ENCODE data around the gene NOC4L. TPM values are rescaled to one million over a fixed set of nuclear protein-coding genes. Genes with fewer than 3 reads are reported as not detected.
A peak's percentile ranks its signal among the peaks of the same experiment; 100 is the strongest.

NOC4L gene
- total RNA-seq, 1 donor from 2014 or later: 15.8 TPM

- Histone ChIP-seq H3K9me3 (no peaks in the 10 kb centered on the region), H3K27ac (peak overlapping the region; percentile 92), H3K36me3 (peaks cover 47% of the 10 kb centered on the region), H3K27me3 (ENCODE audit: low read depth) (no peaks in the 10 kb centered on the region), H3K4me1 (peaks cover 27% of the 10 kb centered on the region), H3K4me3 (peak overlapping the region; percentile 88)
- TF ChIP-seq, protein P1, sequence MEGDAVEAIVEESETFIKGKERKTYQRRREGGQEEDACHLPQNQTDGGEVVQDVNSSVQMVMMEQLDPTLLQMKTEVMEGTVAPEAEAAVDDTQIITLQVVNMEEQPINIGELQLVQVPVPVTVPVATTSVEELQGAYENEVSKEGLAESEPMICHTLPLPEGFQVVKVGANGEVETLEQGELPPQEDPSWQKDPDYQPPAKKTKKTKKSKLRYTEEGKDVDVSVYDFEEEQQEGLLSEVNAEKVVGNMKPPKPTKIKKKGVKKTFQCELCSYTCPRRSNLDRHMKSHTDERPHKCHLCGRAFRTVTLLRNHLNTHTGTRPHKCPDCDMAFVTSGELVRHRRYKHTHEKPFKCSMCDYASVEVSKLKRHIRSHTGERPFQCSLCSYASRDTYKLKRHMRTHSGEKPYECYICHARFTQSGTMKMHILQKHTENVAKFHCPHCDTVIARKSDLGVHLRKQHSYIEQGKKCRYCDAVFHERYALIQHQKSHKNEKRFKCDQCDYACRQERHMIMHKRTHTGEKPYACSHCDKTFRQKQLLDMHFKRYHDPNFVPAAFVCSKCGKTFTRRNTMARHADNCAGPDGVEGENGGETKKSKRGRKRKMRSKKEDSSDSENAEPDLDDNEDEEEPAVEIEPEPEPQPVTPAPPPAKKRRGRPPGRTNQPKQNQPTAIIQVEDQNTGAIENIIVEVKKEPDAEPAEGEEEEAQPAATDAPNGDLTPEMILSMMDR (IDR thresholded peaks at IDR 0.05): no peak
- no peak for ATAC-seq
- DNase-seq: no peak
- intact Hi-C loops (cut with DNase I): no loop called here
Measured at GRCh38 chr12:132142679-132143335, 1.4 kb upstream of the NOC4L start.

- Histone ChIP-seq H3K36me3 (peaks cover 46% of the 10 kb centered on the region), H3K4me1 (peaks cover 27% of the 10 kb centered on the region), H3K27me3 (ENCODE audit: low read depth) (no peaks in the 10 kb centered on the region), H3K27ac (peak overlapping the region; percentile 92), H3K9me3 (no peaks in the 10 kb centered on the region), H3K4me3 (peak overlapping the region; percentile 88)
- DNase-seq: no peak
- intact Hi-C loops (cut with DNase I): no loop called here
- TF ChIP-seq, protein P1 (IDR thresholded peaks at IDR 0.05): no peak
- ATAC-seq: peak in 1 of 2 donors; percentile 2
Measured at GRCh38 chr12:132143336-132144071, 753 bp upstream of the NOC4L start.

- peak overlapping the region; percentile 92 for H3K27ac ChIP-seq
- no peak for DNase-seq
- no peak for ATAC-seq
- TF ChIP-seq, protein P1 (IDR thresholded peaks at IDR 0.05): no peak
- H3K36me3 ChIP-seq: peaks cover 34% of the 10 kb centered on the region
- H3K4me1 ChIP-seq: peaks cover 27% of the 10 kb centered on the region
- no peaks in the 10 kb centered on the region for H3K9me3 ChIP-seq
- H3K27me3 ChIP-seq (ENCODE audit: low read depth): no peaks in the 10 kb centered on the region
- peak overlapping the region; percentile 88 for H3K4me3 ChIP-seq
- intact Hi-C loops (cut with DNase I): no loop called here
Measured at GRCh38 chr12:132144810-132145168, 532 bp downstream of the NOC4L start.

DNA sequence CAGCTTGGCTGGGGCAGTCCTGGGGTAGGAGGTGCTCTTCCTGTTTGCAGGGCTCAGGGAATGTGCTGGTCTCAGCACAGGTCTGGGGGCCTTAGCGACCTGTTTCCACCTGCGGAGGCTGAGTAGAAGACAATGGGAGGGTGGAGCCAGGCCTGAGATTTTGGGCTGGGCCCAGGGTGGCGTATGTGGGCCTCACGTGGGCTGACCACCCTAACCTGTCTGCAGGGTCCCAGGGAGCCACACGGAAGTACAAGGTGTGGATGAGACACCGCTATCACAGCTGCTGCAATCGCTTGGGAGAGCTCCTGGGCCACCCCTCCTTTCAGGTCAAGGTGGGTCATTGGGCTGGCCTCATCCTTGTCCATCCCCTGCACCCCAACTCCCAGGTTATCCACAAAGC is 1.1 kb downstream of the NOC4L start:
- peaks cover 28% of the 10 kb centered on the region for H3K36me3 ChIP-seq
- H3K27ac ChIP-seq: no peak overlapping the region
- no peaks in the 10 kb centered on the region for H3K9me3 ChIP-seq
- intact Hi-C loops (cut with DNase I): no loop called here
- no peak for ATAC-seq
- TF ChIP-seq, protein P1 (IDR thresholded peaks at IDR 0.05): no peak
- DNase-seq: no peak
- peak overlapping the region; percentile 88 for H3K4me3 ChIP-seq
- peaks cover 27% of the 10 kb centered on the region for H3K4me1 ChIP-seq
- no peaks in the 10 kb centered on the region for H3K27me3 ChIP-seq (ENCODE audit: low read depth)

DNA sequence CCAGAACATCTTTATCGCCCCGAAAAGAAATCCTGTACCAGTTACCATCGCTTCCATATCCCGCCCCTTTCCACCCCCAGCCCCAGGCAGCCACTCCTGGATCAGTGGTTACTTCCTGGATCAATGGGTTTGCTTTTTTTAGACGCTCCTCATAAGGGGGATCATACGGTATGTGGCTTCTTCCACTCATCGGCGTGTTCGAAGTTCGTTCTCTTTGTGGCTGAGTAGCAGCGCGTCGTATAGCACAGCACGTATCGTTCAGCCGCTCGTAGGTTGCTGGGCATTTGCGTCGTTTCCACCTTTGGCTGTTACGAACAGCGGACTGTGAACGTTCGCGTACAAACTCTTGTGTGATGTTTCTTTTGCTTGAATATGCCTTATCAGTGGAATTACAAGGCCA is 1.8 kb downstream of the NOC4L start:
- no peaks in the 10 kb centered on the region for H3K9me3 ChIP-seq
- H3K27ac ChIP-seq: no peak overlapping the region
- DNase-seq: no peak
- no peak overlapping the region for H3K4me3 ChIP-seq
- TF ChIP-seq, protein P1 (IDR thresholded peaks at IDR 0.05): no peak
- no peak for ATAC-seq
- H3K36me3 ChIP-seq: peaks cover 25% of the 10 kb centered on the region
- intact Hi-C loops (cut with DNase I): no loop called here
- H3K27me3 ChIP-seq (ENCODE audit: low read depth): no peaks in the 10 kb centered on the region
- H3K4me1 ChIP-seq: peaks cover 27% of the 10 kb centered on the region
